ENCODE measurements around the gene PHACTR1.

Gene PHACTR1

DNA sequence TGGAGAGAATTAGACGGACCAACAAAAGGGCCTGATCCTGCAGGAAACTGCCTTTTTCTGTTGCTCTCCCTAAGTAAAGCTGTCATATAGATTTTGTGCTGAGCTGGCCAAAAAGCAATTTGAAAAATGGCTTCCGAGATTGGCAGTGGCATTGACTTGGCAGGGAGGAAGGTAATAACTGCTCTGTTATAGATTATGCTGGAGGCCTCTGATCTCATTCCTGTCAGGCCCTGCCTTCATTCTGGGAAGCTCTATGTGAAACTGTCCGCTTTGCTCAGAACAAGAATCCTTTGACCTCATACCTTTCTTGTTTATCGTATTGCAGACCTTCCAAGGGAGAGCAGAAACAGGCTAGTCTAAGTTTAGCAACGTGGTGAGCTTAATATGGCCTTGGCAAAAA lies 234.4 kb downstream of the PHACTR1 start:
- no peak overlapping the region for H3K27ac ChIP-seq
- H3K27me3 ChIP-seq: no peaks in the 10 kb centered on the region
- H3K9me3 ChIP-seq: no peaks in the 10 kb centered on the region
- no peaks in the 10 kb centered on the region for H3K4me1 ChIP-seq (ENCODE audit: control insufficient read depth in 1 of 2, insufficient read depth in 1 of 2, low read depth in 1 of 2, low read length in 1 of 2)
- H3K4me3 ChIP-seq (ENCODE audit: low read depth in 1 of 2, low read length in 1 of 2): no peak overlapping the region
- H3K36me3 ChIP-seq: no peaks in the 10 kb centered on the region
- TF ChIP-seq, protein P1, sequence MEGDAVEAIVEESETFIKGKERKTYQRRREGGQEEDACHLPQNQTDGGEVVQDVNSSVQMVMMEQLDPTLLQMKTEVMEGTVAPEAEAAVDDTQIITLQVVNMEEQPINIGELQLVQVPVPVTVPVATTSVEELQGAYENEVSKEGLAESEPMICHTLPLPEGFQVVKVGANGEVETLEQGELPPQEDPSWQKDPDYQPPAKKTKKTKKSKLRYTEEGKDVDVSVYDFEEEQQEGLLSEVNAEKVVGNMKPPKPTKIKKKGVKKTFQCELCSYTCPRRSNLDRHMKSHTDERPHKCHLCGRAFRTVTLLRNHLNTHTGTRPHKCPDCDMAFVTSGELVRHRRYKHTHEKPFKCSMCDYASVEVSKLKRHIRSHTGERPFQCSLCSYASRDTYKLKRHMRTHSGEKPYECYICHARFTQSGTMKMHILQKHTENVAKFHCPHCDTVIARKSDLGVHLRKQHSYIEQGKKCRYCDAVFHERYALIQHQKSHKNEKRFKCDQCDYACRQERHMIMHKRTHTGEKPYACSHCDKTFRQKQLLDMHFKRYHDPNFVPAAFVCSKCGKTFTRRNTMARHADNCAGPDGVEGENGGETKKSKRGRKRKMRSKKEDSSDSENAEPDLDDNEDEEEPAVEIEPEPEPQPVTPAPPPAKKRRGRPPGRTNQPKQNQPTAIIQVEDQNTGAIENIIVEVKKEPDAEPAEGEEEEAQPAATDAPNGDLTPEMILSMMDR (IDR thresholded peaks at IDR 0.05): no peak

DNA sequence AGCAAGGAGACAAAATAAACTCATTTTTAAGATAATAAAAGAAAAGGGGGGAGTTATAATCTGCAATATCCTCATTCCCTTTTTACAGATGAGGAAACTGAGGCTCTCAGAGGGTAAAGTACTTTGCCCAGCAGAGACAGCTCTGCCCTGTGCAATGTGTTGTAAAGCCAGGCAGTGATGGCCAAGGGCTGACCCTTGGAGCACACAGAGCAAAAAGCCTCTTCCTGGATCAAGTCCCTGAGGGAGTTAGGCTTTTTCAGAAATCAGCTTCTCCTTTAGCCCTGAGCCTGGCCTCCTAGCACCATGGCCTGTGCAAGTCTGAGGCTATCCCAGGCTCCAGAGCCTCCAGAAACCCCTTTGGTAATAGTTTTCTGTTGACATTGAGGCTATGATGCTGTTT lies 234.8 kb downstream of the PHACTR1 start:
- no peaks in the 10 kb centered on the region for H3K27me3 ChIP-seq
- H3K4me3 ChIP-seq (ENCODE audit: low read depth in 1 of 2, low read length in 1 of 2): no peak overlapping the region
- no peaks in the 10 kb centered on the region for H3K36me3 ChIP-seq
- H3K27ac ChIP-seq: no peak overlapping the region
- H3K9me3 ChIP-seq: no peaks in the 10 kb centered on the region
- H3K4me1 ChIP-seq (ENCODE audit: control insufficient read depth in 1 of 2, insufficient read depth in 1 of 2, low read depth in 1 of 2, low read length in 1 of 2): no peaks in the 10 kb centered on the region
- TF ChIP-seq, protein P1 (IDR thresholded peaks at IDR 0.05): no peak

DNA sequence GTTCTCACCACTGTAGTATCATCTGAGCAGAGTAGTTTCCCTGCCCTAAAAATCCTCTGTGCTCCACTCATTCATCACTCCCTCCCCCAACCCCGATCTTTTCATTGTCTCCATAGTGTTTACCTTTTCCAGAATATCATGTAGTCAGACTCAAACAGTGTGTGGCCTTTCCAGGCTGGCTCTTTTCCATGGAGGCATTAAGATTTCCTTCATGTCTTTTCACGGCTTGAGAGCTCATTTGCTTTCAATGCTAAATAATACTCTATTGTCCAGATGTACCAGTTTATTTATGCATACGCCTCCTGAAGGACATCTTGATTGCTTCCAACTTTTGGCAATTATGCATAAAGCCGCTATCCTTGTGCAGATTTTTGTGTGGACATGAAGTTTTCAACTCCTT lies 235.8 kb downstream of the PHACTR1 start:
- TF ChIP-seq, protein P1 (IDR thresholded peaks at IDR 0.05): no peak
- Histone ChIP-seq H3K4me1 (ENCODE audit: control insufficient read depth in 1 of 2, insufficient read depth in 1 of 2, low read depth in 1 of 2, low read length in 1 of 2) (peaks cover 0 to under 1% of the 10 kb centered on the region in 2 experiments), H3K9me3 (no peaks in the 10 kb centered on the region), H3K4me3 (ENCODE audit: low read depth in 1 of 2, low read length in 1 of 2) (no peak overlapping the region), H3K27me3 (no peaks in the 10 kb centered on the region), H3K27ac (no peak overlapping the region), H3K36me3 (no peaks in the 10 kb centered on the region)

DNA sequence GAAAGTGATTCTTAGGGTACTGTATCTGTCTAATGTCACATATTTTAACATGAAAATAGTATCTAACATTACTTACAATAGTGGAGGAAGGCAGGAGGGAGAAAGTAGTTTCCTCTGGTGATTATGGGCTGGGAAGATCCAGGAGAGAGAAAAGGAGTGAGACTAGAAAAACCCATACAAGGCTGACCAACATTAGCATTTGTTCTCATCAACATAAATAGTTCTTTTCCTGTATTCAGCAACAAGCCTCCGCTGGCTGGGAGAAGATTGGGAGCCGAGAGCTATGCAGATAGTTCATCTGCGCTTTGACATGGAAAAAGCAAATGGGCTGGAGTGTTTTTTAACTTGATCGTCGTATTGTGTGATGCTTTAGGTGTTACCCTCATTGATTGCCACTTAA lies 239.4 kb downstream of the PHACTR1 start:
- Histone ChIP-seq H3K27ac (no peak overlapping the region), H3K27me3 (peaks cover 7% of the 10 kb centered on the region), H3K9me3 (no peaks in the 10 kb centered on the region), H3K4me1 (ENCODE audit: control insufficient read depth in 1 of 2, insufficient read depth in 1 of 2, low read depth in 1 of 2, low read length in 1 of 2) (peaks cover 11 to 12% of the 10 kb centered on the region in 2 experiments), H3K36me3 (no peaks in the 10 kb centered on the region), H3K4me3 (ENCODE audit: low read depth in 1 of 2, low read length in 1 of 2) (no peak overlapping the region)
- TF ChIP-seq, protein P1 (IDR thresholded peaks at IDR 0.05): no peak

DNA sequence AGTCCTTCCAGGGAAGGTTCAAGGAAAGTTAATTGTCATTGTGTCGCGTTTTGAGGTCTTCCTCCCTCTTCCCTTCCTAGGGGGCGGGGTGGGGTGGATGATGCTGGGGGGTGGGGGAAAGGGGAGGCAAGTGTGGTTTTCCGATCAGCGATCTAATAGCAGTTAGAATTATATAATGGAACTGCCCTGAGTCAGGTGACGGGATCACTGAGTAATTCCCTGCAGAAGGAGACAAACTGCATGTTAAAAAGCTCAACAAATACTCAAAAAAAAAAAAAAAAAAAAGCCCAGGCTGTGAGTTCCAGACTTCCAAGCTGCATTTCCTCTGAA lies 240.4 kb downstream of the PHACTR1 start:
- Histone ChIP-seq H3K9me3 (no peaks in the 10 kb centered on the region), H3K4me3 (ENCODE audit: low read depth in 1 of 2, low read length in 1 of 2) (peak overlapping the region; percentile 60 to 71), H3K4me1 (ENCODE audit: control insufficient read depth in 1 of 2, insufficient read depth in 1 of 2, low read depth in 1 of 2, low read length in 1 of 2) (peaks cover 11 to 12% of the 10 kb centered on the region in 2 experiments), H3K27ac (no peak overlapping the region), H3K27me3 (peaks cover 7% of the 10 kb centered on the region), H3K36me3 (no peaks in the 10 kb centered on the region)
- TF ChIP-seq, protein P1 (IDR thresholded peaks at IDR 0.05): no peak
